Amniotic stem cell (primary cell): ENCODE results near the gene WDR37.
"Not testable (repeated sequence)": the region's sequence is repeated elsewhere in the genome, so short reads cannot be mapped to it uniquely, and the experiment has no call there.

Experiments used
- DNase-seq: peaks from one replicate; lab custom pipeline; 2025; lab: John Stamatoyannopoulos, UW

Gene WDR37

GRCh38 chr10:1153805-1154351 is 97.7 kb downstream of the WDR37 start:
- DNase-seq, result no peak

- DNase-seq, result no peak
Observed at GRCh38 chr10:1154531-1155295, 98.5 kb downstream of the WDR37 start.

DNA sequence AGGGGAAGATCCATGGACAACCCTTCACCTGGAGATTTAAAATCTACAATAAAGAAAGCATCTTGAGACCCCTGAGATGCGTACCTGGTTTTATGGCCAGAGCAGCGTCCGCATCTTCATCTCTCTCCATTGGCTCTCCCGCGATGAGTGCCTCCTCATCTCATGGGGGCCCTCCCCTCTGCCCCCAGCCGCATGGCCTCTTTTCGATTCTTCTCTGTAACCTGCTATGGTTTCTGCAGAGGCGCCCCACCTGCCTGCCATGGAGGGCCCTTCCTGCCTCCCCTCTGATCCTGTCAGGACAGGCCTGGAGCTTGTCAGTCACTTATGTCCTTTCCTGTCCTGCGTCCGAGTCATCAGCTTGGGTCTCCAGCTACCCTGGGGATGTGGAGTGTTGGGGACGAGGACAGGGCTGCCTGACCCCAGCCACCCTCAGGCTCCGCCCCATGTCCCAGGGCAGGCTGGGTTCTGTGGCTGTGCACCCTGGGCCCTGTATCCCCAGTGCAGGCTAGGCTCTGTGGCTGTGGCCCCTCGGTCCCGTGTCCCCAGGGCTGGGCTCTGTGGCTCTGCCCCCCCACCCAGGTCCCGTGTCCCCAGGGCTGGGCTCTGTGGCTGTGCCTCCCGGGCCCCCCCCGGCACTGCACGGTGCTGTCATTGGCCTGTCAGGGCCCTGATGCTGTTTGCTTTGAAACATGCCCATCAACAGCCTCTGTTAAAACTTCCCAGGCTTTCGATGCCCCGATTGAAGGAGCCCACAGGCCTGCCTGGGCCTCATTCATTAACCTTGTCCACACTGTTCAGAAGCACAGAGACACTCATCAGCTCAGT is 99.8 kb downstream of the WDR37 start:
- DNase-seq, result no peak

DNA sequence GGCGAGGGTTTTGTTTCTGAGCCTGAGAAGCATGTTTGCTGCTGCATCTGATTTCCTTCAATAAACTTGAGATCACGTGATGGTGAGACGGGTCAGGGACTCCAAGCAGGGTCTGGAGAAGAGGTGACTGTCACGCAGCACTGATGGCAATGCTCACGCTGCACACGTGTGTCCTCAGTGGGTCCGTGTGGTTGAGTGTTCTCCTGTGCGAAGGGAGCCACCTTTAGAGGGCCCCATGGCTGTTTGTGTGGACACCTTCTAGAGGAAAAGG is 100.4 kb downstream of the WDR37 start:
- DNase-seq, result no peak

DNA sequence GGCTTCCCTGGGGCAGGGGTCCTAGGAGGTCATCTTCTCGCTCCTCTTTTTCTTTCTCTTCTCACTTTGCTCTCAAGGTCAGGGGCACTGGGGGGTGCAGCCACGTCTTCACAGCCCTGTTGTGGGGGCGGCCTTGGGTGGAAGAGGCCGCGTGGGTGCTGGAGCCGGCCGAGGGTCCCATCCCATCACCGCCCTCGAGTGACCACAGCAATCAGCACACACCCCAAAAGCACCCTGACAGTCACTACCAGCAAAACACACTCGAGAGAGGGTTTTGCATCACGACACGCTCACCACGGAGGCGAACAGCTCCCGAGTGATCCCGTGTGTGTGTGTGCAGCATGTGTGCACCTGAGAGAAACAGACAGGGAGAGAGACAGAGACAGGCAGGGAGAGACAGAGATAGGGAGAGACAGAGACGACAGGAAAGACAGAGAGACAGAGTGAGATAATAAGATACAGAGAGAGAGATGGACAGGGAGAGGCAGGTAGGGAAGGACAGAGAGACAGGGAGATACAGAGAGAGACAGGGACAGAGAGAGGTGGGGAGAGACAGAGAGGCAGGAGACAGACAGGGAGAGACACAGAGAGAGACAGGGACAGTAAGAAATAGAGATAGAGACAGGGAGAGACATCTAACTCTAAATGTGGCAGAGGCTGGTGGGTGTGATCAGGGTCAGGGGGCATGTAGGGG is 100.9 kb downstream of the WDR37 start:
- DNase-seq, result no peak

DNA sequence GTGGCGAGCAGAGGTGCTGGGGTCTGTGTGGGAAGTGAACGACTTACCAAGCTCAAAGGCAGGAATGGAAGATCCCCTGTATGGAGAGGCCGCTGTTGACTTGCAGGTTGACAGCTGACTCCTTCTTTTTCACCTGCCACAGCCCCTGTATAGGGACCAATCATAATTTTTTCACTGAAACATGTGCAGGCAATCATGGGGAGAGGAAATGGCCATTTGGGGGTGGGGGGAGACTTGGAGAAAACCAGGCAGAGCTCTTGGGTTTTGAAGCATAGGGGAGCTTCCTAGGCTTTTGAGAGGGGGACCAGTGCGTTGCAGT is 101.4 kb downstream of the WDR37 start:
- DNase-seq, result no peak

DNA sequence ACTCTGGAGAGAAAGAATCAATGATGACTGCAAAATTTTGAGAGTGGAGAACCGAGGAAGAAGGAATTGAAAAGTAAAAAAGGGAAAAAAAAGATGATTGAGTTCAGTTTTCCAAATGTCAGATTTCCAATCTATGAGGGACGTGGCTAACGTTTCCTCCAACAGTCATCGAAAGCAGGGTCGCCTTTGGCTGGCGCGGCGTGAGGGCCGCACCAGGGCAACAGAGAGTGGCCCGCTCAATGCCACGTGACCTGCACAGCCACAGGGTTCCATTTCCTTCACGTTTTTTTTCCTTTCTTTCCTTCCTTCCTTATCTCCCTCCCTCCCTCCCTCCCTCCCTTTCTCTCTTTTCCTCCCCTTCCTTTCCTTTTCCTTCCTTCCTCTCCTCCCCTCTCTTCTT is 101.9 kb downstream of the WDR37 start:
- DNase-seq, result no peak

DNA sequence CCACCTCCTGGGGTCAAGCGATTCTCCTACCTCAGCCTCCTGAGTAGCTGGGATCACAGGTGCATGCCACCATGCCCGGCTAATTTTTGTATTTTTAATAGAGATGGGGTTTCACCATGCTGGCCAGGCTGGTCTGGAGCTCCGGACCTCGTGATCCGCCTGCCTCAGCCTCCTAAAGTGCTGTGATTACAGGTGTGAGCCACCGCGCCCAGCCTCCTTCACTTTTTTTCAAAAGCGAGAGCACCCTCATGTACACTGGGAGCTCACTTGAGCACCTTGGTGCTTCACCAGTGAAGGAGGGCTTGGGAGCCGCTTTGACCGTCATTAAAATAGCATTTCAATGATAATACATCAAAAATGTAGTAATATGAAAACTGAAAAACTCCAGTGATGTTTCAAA is 102.4 kb downstream of the WDR37 start:
- DNase-seq, result not testable (repeated sequence)

DNA sequence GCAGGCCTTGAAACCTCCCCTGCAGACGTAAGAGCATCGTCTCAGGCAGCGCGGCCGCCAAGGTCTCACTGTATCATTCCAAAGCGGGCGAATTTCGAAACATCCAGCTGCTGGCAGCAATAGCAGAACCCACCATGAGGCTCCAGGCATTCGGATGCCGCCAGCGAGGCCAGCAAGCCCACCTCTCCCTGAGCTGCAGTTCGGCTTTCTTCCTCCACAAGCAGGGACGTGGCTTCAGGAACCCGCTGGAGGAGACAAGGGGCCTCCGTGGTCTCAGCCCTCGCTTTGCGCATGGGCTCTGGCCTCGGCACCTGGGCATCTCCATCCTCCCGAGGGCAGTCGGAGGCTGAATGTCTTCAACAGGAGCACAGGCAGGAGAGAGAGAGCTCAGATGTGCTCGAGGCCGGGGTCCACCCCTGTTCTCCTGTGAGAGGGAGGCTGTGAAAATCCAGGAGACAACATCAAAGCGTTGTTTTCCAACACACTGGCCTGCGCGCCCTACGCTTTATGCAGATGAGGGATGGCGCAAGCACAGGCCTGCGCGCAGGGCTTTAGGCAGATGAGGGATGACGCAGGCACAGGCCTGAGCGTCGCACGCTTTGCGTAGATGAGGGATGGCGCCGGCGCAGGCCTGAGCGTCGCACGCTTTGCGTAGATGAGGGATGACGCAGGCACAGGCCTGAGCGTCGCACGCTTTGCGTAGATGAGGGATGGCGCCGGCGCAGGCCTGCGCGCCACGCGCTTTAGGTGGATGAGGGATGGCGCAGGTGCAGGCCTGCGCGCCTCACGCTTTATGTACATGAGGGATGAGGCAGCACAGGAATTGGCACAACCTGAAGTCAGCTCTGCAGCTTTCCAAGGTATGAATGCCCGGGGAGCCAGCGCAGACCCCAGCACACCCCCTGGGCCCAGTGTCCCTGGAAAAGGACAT is 103.2 kb downstream of the WDR37 start:
- DNase-seq, result no peak

- no peak for DNase-seq
Observed at GRCh38 chr10:1160561-1161314, 104.6 kb downstream of the WDR37 start.

DNA sequence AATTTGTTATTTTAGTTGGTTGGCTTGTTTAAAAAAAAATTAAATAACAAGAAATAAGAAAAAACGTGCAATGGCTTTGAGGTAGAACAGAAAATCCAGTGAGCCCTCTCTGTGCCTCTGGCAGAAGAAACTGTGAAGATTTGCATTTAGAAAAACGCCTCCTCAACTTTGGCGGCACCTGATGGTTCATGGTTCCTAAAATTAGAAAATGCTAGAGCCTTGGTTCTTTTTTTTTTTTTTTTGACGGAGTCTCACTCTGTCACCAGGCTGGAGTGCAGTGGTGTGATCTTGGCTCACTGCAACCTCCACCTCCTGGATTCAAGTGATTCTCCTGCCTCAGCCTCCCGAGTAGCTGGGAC is 105.1 kb downstream of the WDR37 start:
- not testable (repeated sequence) for DNase-seq

DNA sequence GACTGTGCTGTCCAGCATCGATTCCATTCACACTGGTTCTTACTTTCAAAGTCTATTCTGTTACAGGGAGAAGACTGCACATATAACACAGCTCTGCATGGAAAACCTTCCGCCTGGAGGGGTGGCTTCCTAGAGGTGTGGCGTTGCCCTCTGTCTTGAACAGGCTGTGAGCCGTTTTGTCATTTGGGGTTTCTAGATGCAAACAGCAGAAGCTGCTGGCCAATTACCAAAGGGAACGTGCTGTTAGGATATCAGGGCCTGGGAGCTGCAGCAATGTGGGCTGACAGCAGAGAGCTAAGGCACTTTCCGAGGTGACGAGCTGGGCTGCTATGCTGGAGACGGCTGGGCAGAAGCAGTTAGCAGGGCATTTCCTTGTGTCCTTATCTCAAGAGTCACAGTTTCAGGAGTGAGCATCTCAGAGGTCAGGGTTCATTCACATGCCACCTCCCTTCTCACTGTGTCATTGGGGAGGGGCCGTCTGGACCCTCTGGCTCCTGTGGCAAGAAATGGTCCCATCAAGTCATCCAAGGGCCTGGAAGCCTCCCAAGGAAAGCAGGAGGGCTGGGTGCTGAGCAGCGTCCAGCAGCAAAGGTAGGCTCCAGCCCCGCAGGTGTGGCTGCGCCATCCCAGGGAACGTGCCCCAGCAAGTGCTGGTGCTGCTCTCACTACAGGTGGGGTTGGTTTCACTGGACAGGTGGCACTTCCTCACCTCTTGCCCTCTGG is 106.5 kb downstream of the WDR37 start:
- no peak for DNase-seq

- no peak for DNase-seq
Observed at GRCh38 chr10:1163204-1163660, 107.0 kb downstream of the WDR37 start.

DNA sequence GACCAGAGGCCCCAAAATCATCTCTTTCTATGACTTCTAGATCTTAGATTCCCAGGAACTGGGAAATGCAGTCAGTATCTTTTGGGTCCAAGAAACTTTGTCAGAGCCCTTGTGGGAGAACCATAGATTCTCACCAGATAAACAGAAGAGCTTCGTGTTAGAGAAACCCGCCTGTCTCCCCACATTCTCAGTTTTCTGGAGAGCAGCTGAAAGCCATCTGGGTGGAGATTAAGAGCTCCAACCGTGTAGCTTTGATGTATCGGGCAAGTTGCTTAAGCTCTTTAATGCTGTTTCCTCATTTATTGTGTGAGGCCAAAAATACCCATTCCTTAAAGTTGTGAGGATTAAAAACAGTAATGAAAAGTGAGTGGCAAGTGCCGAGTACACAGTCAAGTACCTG is 107.6 kb downstream of the WDR37 start:
- no peak for DNase-seq

- DNase-seq, result no peak
Observed at GRCh38 chr10:1166101-1166827, 110.1 kb downstream of the WDR37 start.

DNA sequence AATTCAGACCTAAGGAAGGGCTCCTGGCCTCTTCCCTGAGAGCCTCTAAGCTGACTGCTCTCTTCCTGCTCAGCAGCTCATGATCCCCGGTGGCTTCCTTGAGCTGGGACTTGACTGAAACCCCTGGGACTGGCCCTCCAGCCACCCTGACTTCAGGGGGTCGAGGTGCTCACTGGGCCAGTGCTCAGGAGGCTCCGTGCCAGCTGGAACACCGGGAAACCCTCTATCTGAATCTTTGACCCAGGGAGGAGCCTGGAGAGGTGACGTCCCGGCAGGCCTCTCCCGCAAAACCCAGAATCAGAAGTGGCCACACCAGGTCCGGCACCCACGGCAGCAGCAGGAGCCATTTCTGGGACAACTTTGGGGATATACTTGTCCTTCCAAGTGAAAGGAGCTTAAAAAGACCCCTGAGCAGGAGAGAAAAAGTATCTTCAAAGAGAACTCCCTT is 110.7 kb downstream of the WDR37 start:
- DNase-seq, result no peak

- no peak for DNase-seq
Observed at GRCh38 chr10:1168763-1169162, 112.6 kb downstream of the WDR37 start.

- no peak for DNase-seq
Observed at GRCh38 chr10:1169186-1169885, 113.2 kb downstream of the WDR37 start.
